HCT116 (cell line): ENCODE measurements around the gene CCDC188. TPM values are rescaled to one million over a fixed set of nuclear protein-coding genes. Genes with fewer than 3 reads are reported as not detected.

ENCODE experiments used
- ATAC-seq: fragments of 200-7000 bp; cut with Tn5 transposase; 2 replicates; pipeline ENCODE4 v1.9.1; 2020; ENCODE audit warnings: mild to moderate bottlenecking, moderate library complexity
- BruUV-seq: library from RNA; stranded (reverse); fragments of 400-500 nt; replicated peaks from 2 replicates; lab custom pipeline; 2021; lab: Mats Ljungman, UMichigan
- CTCF ChIA-PET: fragments of 300-600 bp; sonication (Branson Sonifier 250); formaldehyde crosslinking; loops from one replicate; lab custom pipeline; 2021; ENCODE audit warnings: antibody characterized with exemption; lab: Charles Lee
- POLR2A ChIA-PET: fragments of 300-600, 350-600 bp; sonication (Branson Sonifier 250); formaldehyde crosslinking; loops from one replicate; lab custom pipeline; 2021; ENCODE audit warnings: antibody characterized with exemption; lab: Charles Lee
- RAD21 ChIA-PET, 2 experiments: fragments of 300-600 bp; sonication (Branson Sonifier 250); formaldehyde crosslinking; loops; one replicate each; lab custom pipeline; 2023; ENCODE audit warnings: low total read pairs in 2 of 2; ENCODE audit not compliant: uncharacterized antibody in 2 of 2, unreplicated experiment in 2 of 2, low non-redundant PET in 1 of 2; lab: Charles Lee
- DNase-seq: peaks from one replicate; pipeline ENCODE4 v3.0.0-alpha.2; 2010; ENCODE audit warnings: low read depth, low spot score
- H2AFZ ChIP-seq: fragments of 200-600 bp; shearing (Covaris generic), sonication (generic); 2 replicates; pipeline ENCODE4 v1.6.1; 2017; ENCODE audit warnings: low read depth, mixed run types, mixed read lengths, antibody characterized with exemption, low read length; ENCODE audit not compliant: poor library complexity, severe bottlenecking
- H3K27ac ChIP-seq: 2 replicates; pipeline ENCODE4 v1.5.1; 2012; ENCODE audit warnings: low read depth, low read length
- H3K27me3 ChIP-seq: fragments of 200-600 bp; sonication (generic); 2 replicates; pipeline ENCODE4 v1.6.1; 2016; ENCODE audit warnings: mixed run types, low read length, mixed read lengths; ENCODE audit not compliant: insufficient read depth
- H3K36me3 ChIP-seq, 2 experiments: fragments of 200-500 bp in 1 of 2; fragments of 200-600 bp in 1 of 2; sonication (Bioruptor generic) in 1 of 2; sonication (generic) in 1 of 2; 2 replicates each; pipeline versions ENCODE4 v1.5.1 to v1.6.1; 2014 to 2016; ENCODE audit warnings: low read length in 2 of 2, inconsistent platforms in 1 of 2, mixed read lengths in 1 of 2, mixed run types in 1 of 2; ENCODE audit not compliant: insufficient read depth in 2 of 2, control insufficient read depth in 1 of 2
- H3K4me1 ChIP-seq, 2 experiments: fragments of 200-600 bp in 1 of 2; sonication (generic) in 1 of 2; 2 replicates each; pipeline versions ENCODE4 v1.5.1 to v1.6.1; 2012 to 2017; ENCODE audit warnings: low read length in 2 of 2, inconsistent platforms in 1 of 2, mild to moderate bottlenecking in 1 of 2, mixed read lengths in 1 of 2, mixed run types in 1 of 2, moderate library complexity in 1 of 2; ENCODE audit not compliant: insufficient read depth in 2 of 2, control insufficient read depth in 1 of 2
- H3K4me2 ChIP-seq: fragments of 200-600 bp; sonication (generic); 2 replicates; pipeline ENCODE4 v1.6.1; 2017; ENCODE audit warnings: mixed run types, low read length, mixed read lengths
- H3K4me3 ChIP-seq, 2 experiments: fragments of 200-600 bp in 1 of 2; sonication (generic) in 1 of 2; replicated peaks in 1 of 2; 2 replicates each; pipeline ENCODE4 v1.5.1; 2011 to 2016; ENCODE audit warnings: low read length in 2 of 2, control low read depth in 1 of 2, low read depth in 1 of 2, mild to moderate bottlenecking in 1 of 2, mixed read lengths in 1 of 2, mixed run types in 1 of 2
- H3K79me2 ChIP-seq: fragments of 200-600 bp; sonication (generic); 2 replicates; pipeline ENCODE4 v1.6.1; 2017; ENCODE audit warnings: mild to moderate bottlenecking, mixed run types, low read length, moderate library complexity, mixed read lengths; ENCODE audit not compliant: insufficient read depth
- H3K9ac ChIP-seq: fragments of 200-600 bp; sonication (generic); 2 replicates; pipeline ENCODE4 v1.6.1; 2016; ENCODE audit warnings: low read length, mixed read lengths
- H3K9me2 ChIP-seq: fragments of 200-600 bp; sonication (generic), shearing (Covaris generic); 2 replicates; pipeline ENCODE4 v1.6.1; 2017; ENCODE audit warnings: mixed run types, mild to moderate bottlenecking, moderate library complexity; ENCODE audit not compliant: insufficient read depth
- H3K9me3 ChIP-seq, 2 experiments: fragments of 200-500 bp in 1 of 2; fragments of 200-600 bp in 1 of 2; sonication (Bioruptor generic) in 1 of 2; sonication (generic) in 1 of 2; 2 replicates each; pipeline ENCODE4 v1.6.1; 2014 to 2017; ENCODE audit warnings: low read length in 2 of 2, mixed read lengths in 2 of 2, inconsistent platforms in 1 of 2, low read depth in 1 of 2, mild to moderate bottlenecking in 1 of 2, mixed run types in 1 of 2, moderate library complexity in 1 of 2; ENCODE audit not compliant: control insufficient read depth in 1 of 2, insufficient read depth in 1 of 2
- H4K20me1 ChIP-seq: fragments of 200-600 bp; sonication (generic), shearing (Covaris generic); 2 replicates; pipeline ENCODE4 v1.6.1; 2017; ENCODE audit warnings: mixed run types, mild to moderate bottlenecking, moderate library complexity; ENCODE audit not compliant: insufficient read depth
- CBX3 ChIP-seq: IDR thresholded peaks from 2 replicates; pipeline ENCODE4 v1.6.1; 2012; ENCODE audit warnings: low read depth
- EZH2 ChIP-seq: fragments of 200-600 bp; sonication (generic); IDR thresholded peaks from 2 replicates; pipeline ENCODE4 v1.6.1; 2017; ENCODE audit warnings: antibody characterized with exemption, mixed run types
- JUND ChIP-seq: IDR thresholded peaks from 2 replicates; pipeline ENCODE4 v1.6.1; 2012
- SIN3A ChIP-seq: IDR thresholded peaks from 2 replicates; pipeline ENCODE4 v1.6.1; 2012; ENCODE audit warnings: low read depth
- YY1 ChIP-seq: IDR thresholded peaks from 2 replicates; pipeline ENCODE4 v1.6.1; 2011; ENCODE audit warnings: low read length, low read depth, moderate library complexity, mild to moderate bottlenecking; ENCODE audit not compliant: insufficient replicate concordance; ENCODE audit errors: extremely low read depth
- intact Hi-C: fragments of 100-400 bp; cut with micrococcal nuclease; formaldehyde crosslinking; loops from 2 replicates; pipeline ENCODE4 v1.10.0; 2022
- total RNA-seq: library from RNA; stranded (reverse); gene quantifications from one replicate; pipeline ENCODE4 v1.2.1, GENCODE V29; 2021; ENCODE audit not compliant: unreplicated experiment
- TF ChIP-seq, protein P1 (sequence below), 3 experiments: fragments of 200-600 bp in 1 of 3; sonication (generic) in 1 of 3; IDR thresholded peaks in 2 of 3; conservative IDR thresholded peaks in 1 of 3; 2 replicates each; pipeline ENCODE4 v1.5.1; 2012 to 2017; ENCODE audit warnings: low read depth in 2 of 3, low read length in 2 of 3, antibody characterized with exemption in 1 of 3, borderline replicate concordance in 1 of 3, control low read depth in 1 of 3, mild to moderate bottlenecking in 1 of 3, mixed read lengths in 1 of 3, mixed run types in 1 of 3, moderate library complexity in 1 of 3; ENCODE audit not compliant: insufficient read depth in 1 of 3

The CCDC188 gene
- total RNA-seq, 1 experiment from 2014 or later: not detected

DNA sequence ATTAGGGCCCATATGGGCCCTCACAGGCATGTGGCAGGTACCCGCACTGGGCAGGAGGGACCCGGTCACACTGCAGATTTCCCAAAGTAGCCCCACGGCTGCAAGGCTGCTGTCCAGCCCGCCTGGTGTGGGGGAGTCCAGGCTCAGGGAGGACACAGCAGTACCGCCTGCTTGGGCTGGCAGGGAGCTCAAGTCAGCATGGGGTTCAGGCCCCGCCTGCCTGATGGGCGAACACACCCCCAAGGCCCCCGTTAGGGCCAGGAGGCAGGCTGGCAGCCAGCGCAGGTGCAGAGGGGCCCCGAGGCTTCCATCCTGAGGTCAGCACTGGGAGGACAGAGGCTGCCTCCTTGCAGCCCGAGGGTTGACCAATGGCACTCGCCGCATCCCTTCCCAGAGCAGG is 13.7 kb downstream of the CCDC188 start:
- DNase-seq (no peak), ATAC-seq (no peak)
- Histone ChIP-seq H3K4me2 (no peak overlapping the region), H3K9me3 (no peaks in the 10 kb centered on the region), H3K36me3 (peaks cover 5 to 12% of the 10 kb centered on the region in 2 experiments; a peak in 1 of 4 replicates), H3K79me2 (peaks cover 78% of the 10 kb centered on the region), H3K4me3 (no peak overlapping the region), H3K9ac (no peak overlapping the region), H3K27me3 (no peaks in the 10 kb centered on the region), H3K4me1 (peaks cover 12 to 30% of the 10 kb centered on the region in 2 experiments; a peak in 3 of 4 replicates), H3K27ac (no peak overlapping the region), H4K20me1 (no peaks in the 10 kb centered on the region), H3K9me2 (no peaks in the 10 kb centered on the region), H2AFZ (no peak overlapping the region)
- BruUV-seq: no TSS peak
- TF ChIP-seq CBX3 (no peak), JUND (no peak), YY1 (no peak), EZH2 (no peak)
- TF ChIP-seq, protein P1, sequence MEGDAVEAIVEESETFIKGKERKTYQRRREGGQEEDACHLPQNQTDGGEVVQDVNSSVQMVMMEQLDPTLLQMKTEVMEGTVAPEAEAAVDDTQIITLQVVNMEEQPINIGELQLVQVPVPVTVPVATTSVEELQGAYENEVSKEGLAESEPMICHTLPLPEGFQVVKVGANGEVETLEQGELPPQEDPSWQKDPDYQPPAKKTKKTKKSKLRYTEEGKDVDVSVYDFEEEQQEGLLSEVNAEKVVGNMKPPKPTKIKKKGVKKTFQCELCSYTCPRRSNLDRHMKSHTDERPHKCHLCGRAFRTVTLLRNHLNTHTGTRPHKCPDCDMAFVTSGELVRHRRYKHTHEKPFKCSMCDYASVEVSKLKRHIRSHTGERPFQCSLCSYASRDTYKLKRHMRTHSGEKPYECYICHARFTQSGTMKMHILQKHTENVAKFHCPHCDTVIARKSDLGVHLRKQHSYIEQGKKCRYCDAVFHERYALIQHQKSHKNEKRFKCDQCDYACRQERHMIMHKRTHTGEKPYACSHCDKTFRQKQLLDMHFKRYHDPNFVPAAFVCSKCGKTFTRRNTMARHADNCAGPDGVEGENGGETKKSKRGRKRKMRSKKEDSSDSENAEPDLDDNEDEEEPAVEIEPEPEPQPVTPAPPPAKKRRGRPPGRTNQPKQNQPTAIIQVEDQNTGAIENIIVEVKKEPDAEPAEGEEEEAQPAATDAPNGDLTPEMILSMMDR (IDR thresholded peaks at IDR 0.05 in 2 of 3, conservative IDR thresholded peaks at IDR 0.05 in 1 of 3; ENCODE audit: borderline replicate concordance in 1 of 3, insufficient read depth in 1 of 3, low read depth in 2 of 3, low read length in 2 of 3): no peak
- ChIA-PET POLR2A (no interaction called here), RAD21 (no interaction called here), CTCF (no interaction called here)
- intact Hi-C loops: no loop called here

DNA sequence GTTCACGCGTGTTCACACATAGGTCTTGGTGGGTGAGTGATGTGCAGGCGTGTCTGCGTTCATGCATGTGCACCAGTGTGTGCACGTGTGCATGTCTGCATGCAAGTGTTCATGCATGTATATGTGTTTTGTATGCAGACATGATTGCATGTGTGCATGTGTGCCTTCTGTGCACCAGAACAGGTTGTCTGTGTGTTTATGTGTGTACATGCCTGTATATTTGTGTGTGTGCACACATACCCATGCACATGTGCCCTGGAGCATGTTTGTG is 14.3 kb downstream of the CCDC188 start:
- RAD21 ChIA-PET: no interaction called here
- no peaks in the 10 kb centered on the region for H3K9me3 ChIP-seq
- H3K4me1 ChIP-seq: peaks cover 12 to 30% of the 10 kb centered on the region in 2 experiments; a peak in 3 of 4 replicates
- H3K36me3 ChIP-seq: peaks cover 3 to 12% of the 10 kb centered on the region in 2 experiments; a peak in 1 of 4 replicates
- CTCF ChIA-PET: no interaction called here
- POLR2A ChIA-PET: no interaction called here
- DNase-seq (no peak), ATAC-seq (no peak)
- no peaks in the 10 kb centered on the region for H3K9me2 ChIP-seq
- H2AFZ ChIP-seq: no peak overlapping the region
- no peaks in the 10 kb centered on the region for H4K20me1 ChIP-seq
- H3K4me3 ChIP-seq: no peak overlapping the region
- TF ChIP-seq SIN3A: no peak
- TF ChIP-seq YY1: no peak
- intact Hi-C loops: no loop called here
- no peak overlapping the region for H3K4me2 ChIP-seq
- no peaks in the 10 kb centered on the region for H3K27me3 ChIP-seq
- H3K27ac ChIP-seq: no peak overlapping the region; the same call in 1 of the 2 replicates
- BruUV-seq: no TSS peak
- H3K9ac ChIP-seq: no peak overlapping the region
- peaks cover 81% of the 10 kb centered on the region for H3K79me2 ChIP-seq
